HG03135 (cell line): ENCODE results near the gene TMPRSS15.

ENCODE experiments used
- ATAC-seq: cut with Tn5 transposase; IDR thresholded peaks from one replicate; pipeline ENCODE4 v1.9.1; 2021; ENCODE audit warnings: mild to moderate bottlenecking, moderate library complexity; ENCODE audit not compliant: unreplicated experiment

TMPRSS15 gene

GRCh38 chr21:18248171-18248570 is 155.4 kb downstream of the TMPRSS15 start:
- ATAC-seq = no peak

GRCh38 chr21:18245464-18245967 is 158.1 kb downstream of the TMPRSS15 start:
- ATAC-seq = no peak

GRCh38 chr21:18244671-18245463 is 158.7 kb downstream of the TMPRSS15 start, which contains the start of gene CHODL:
TSS of gene CHODL (plus strand) at chr21:18244833. CDS start at chr21:18245224, 391 bp downstream.
- ATAC-seq = no peak

GRCh38 chr21:18235545-18235944 is 168.0 kb downstream of the TMPRSS15 start:
- no peak for ATAC-seq

DNA sequence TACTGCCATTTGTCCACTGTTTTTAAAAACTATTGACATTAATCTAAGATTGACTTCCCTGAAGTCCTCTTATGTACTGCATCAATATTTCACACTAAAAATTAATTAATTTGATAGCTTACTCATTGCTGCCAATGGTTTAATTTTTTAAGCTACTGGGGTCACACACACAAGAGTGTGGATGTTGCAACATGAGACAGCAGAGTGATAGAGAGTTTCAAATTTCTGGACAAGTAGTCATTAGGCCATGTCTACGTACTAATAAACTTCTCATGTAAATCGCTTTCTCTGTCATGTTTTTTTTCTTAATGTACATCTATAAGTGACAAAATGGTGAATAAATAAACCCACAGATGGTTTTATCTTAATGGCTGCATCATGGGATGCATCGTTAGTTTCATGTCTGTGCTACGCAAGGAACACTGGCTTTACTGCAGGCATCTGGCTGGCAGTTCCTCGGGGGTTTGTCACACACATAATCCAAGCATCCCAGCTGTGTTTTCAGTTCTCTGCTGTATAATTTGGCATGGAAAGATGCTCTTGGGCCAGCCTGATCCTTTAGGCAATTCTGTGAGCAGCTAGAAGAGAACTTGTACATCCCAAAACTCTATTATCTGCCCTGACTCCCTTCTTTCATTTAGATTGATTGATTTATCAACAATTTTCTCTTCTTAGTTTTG is 175.4 kb downstream of the TMPRSS15 start:
- no peak for ATAC-seq

DNA sequence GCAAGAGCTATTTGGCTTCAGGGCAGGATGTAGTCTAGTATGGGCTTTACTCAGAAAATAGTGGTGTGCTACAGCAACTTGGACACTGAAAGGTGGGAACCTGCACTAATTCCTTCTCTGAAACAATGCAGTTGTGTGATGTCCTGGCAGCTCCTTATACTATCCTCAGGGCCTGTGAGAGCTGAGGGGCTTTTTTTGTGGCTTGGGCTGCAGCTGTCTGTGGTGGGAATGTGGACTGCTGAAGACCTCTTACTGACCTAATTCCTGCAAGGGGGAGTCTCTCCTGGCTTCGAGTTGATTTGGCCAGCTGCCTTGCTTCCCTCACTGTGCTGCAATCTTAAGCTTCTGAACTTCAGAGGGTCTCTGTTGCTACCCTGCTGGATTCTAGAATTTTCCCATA is 181.2 kb downstream of the TMPRSS15 start:
- ATAC-seq = no peak

DNA sequence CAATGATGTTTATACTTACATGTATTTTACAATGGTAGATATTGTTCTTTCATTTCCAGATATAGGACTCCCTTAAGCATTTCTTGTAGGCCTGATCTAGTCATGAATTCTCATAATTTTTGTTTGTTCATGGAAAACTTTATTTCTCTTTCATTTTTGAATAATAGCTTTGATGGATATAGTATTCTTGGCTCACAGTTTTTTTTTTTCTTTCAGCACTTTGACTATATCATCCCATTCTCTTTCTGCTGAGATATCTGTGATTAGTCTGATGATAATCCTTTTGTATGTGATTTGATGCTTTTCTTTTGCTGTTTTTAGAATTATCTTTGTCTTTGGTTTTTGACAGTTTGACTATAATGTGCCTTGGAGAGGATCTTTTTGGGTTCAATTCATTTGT is 183.1 kb downstream of the TMPRSS15 start:
- ATAC-seq = no peak
